HG02623 (cell line): Measurements from ENCODE around the gene TCF23.

ENCODE experiments used
- ATAC-seq: cut with Tn5 transposase; IDR thresholded peaks from one replicate; pipeline ENCODE4 v1.9.1; 2021; ENCODE audit warnings: moderate library complexity; ENCODE audit not compliant: unreplicated experiment

TCF23 gene

GRCh38 chr2:27127883-27128667 lies 20.7 kb upstream of the TCF23 start:
- ATAC-seq, result no peak

- no peak for ATAC-seq
Observed at GRCh38 chr2:27128668-27129571, 19.9 kb upstream of the TCF23 start.

GRCh38 chr2:27130396-27130795 lies 18.4 kb upstream of the TCF23 start:
- ATAC-seq, result no peak

GRCh38 chr2:27131429-27131828 lies 17.4 kb upstream of the TCF23 start:
- ATAC-seq, result no peak

GRCh38 chr2:27133195-27133875 lies 15.5 kb upstream of the TCF23 start:
- ATAC-seq, result no peak

GRCh38 chr2:27133905-27134780 lies 14.7 kb upstream of the TCF23 start, which contains the start of gene PREB:
TSS of gene PREB (minus strand) at chr2:27134636. CDS start at chr2:27134421, 215 bp downstream.
- ATAC-seq, result peak; percentile 86

GRCh38 chr2:27134781-27135477 lies 13.9 kb upstream of the TCF23 start:
- no peak for ATAC-seq

- ATAC-seq, result no peak
Observed at GRCh38 chr2:27135478-27135955, 13.3 kb upstream of the TCF23 start.

- ATAC-seq, result no peak
Observed at GRCh38 chr2:27136751-27137150, 12.1 kb upstream of the TCF23 start.

- ATAC-seq, result no peak
Observed at GRCh38 chr2:27137322-27137935, 11.4 kb upstream of the TCF23 start.

GRCh38 chr2:27138111-27138510 lies 10.7 kb upstream of the TCF23 start:
- no peak for ATAC-seq

- no peak for ATAC-seq
Observed at GRCh38 chr2:27139310-27139709, 9.5 kb upstream of the TCF23 start, which contains the start of gene PRR30. TSS of gene PRR30 (minus strand) at chr2:27139410. CDS start at chr2:27138329, 1,081 bp downstream.

- no peak for ATAC-seq
Observed at GRCh38 chr2:27143285-27143684, 5.5 kb upstream of the TCF23 start.

- ATAC-seq, result no peak
Observed at GRCh38 chr2:27145682-27146081, 3.1 kb upstream of the TCF23 start.

- ATAC-seq, result no peak
Observed at GRCh38 chr2:27147935-27148334, 869 bp upstream of the TCF23 start.

- ATAC-seq, result no peak
Observed at GRCh38 chr2:27149570-27150405, 984 bp downstream of the TCF23 start.

- ATAC-seq, result no peak
Observed at GRCh38 chr2:27150639-27151230, 1.9 kb downstream of the TCF23 start.
